Neural cell (in vitro differentiated cells): ENCODE measurements around the gene IDH3G.

Experiments
- CTCF ChIP-seq: fragments of 450-650 bp; IDR thresholded peaks from 2 replicates; pipeline ENCODE4 v1.5.1; 2014; ENCODE audit warnings: antibody characterized with exemption, mild to moderate bottlenecking, moderate library complexity; ENCODE audit not compliant: poor library complexity, severe bottlenecking
- EP300 ChIP-seq: fragments of 450-650 bp; conservative IDR thresholded peaks from 2 replicates; pipeline ENCODE4 v1.6.1; 2014; ENCODE audit warnings: antibody characterized with exemption, mild to moderate bottlenecking, moderate library complexity; ENCODE audit not compliant: poor library complexity, severe bottlenecking
- EZH2 ChIP-seq: fragments of 200-600, 300-800 bp; shearing (Covaris generic), sonication (generic); IDR thresholded peaks from 2 replicates; pipeline ENCODE4 v1.6.1; 2014; ENCODE audit warnings: antibody characterized with exemption, low read length, borderline replicate concordance, mild to moderate bottlenecking; ENCODE audit not compliant: insufficient read depth, poor library complexity, severe bottlenecking
- RAD21 ChIP-seq: fragments of 450-650 bp; conservative IDR thresholded peaks from 2 replicates; pipeline ENCODE4 v1.6.1; 2014; ENCODE audit warnings: antibody characterized with exemption, mild to moderate bottlenecking, moderate library complexity
- SMC3 ChIP-seq: fragments of 450-650 bp; conservative IDR thresholded peaks from 2 replicates; pipeline ENCODE4 v1.6.1; 2014; ENCODE audit warnings: antibody characterized with exemption, mild to moderate bottlenecking, moderate library complexity; ENCODE audit not compliant: poor library complexity

DNA sequence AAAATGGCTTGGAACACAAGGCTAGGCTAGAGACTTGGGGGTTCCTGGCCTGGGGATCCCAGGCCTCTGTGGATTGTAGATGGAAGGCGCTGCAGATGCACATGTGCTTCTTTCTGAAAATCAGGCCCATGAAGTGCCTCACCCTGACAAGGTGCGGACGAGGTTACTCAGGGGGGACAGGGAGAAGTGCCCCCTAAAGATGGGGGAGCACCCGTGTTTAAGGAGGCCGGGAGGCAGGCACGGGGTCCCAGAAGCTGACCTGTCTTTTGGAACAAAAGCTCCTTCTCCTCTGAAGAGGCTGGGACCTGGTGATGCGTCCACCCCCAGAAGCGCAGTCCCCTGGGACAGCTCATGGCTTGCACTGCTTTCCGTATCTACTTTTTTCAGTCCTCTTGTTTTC is 33.7 kb upstream of the IDH3G start:
- TF ChIP-seq CTCF (no peak), EZH2 (no peak), EP300 (no peak), RAD21 (no peak), SMC3 (no peak)
